CD4-positive, alpha-beta memory T cell (primary cell): ENCODE measurements around the gene GDPGP1. TPM values are rescaled to one million over a fixed set of nuclear protein-coding genes. Genes with fewer than 3 reads are reported as not detected.
A peak's percentile ranks its signal among the peaks of the same experiment; 100 is the strongest.

Source experiments
- CTCF ChIA-PET: fragments of 350-600 bp; sonication (Branson Sonifier 250); formaldehyde crosslinking; loops from one replicate; lab custom pipeline; 2021; ENCODE audit warnings: inconsistent platforms; ENCODE audit not compliant: partially characterized antibody; lab: Charles Lee
- POLR2A ChIA-PET: fragments of 350-600 bp; sonication (Branson Sonifier 250); formaldehyde crosslinking; loops from one replicate; lab custom pipeline; 2021; ENCODE audit not compliant: partially characterized antibody; lab: Charles Lee
- DNase-seq, 5 donors: peaks; one replicate each; pipeline versions ENCODE4 v3.0.0 to v3.0.0-alpha.2; 2020 to 2022; ENCODE audit warnings: mixed read lengths in 1 of 5
- H3K27ac ChIP-seq: one replicate; pipeline ENCODE4 v1.7.0; 2013; ENCODE audit warnings: low read depth, low read length
- H3K27me3 ChIP-seq: 2 replicates; pipeline ENCODE4 v1.7.0; 2013; ENCODE audit warnings: mild to moderate bottlenecking, low read length, moderate library complexity; ENCODE audit not compliant: insufficient read depth
- H3K36me3 ChIP-seq: 2 replicates; pipeline ENCODE4 v1.7.0; 2013; ENCODE audit warnings: mild to moderate bottlenecking, low read length, moderate library complexity; ENCODE audit not compliant: insufficient read depth
- H3K4me1 ChIP-seq: 2 replicates; pipeline ENCODE4 v1.7.0; 2013; ENCODE audit warnings: mild to moderate bottlenecking, low read length, moderate library complexity; ENCODE audit not compliant: insufficient read depth
- H3K4me3 ChIP-seq, 2 donors: one replicate each; pipeline ENCODE4 v1.7.0; 2013; ENCODE audit warnings: low read length in 2 of 2, mild to moderate bottlenecking in 1 of 2
- H3K9me3 ChIP-seq, 2 donors: one replicate each; pipeline ENCODE4 v1.7.0; 2013; ENCODE audit warnings: low read length in 2 of 2, control low read depth in 1 of 2; ENCODE audit not compliant: control insufficient read depth in 1 of 2
- H3K27ac Mint-ChIP-seq, 7 donors: one replicate each; pipeline ENCODE4 v1.8.0; 2020 to 2021; ENCODE audit warnings: mixed read lengths in 7 of 7, mild to moderate bottlenecking in 6 of 7, inconsistent platforms in 3 of 7, moderate library complexity in 3 of 7
- H3K27me3 Mint-ChIP-seq, 2 donors: one replicate each; pipeline ENCODE4 v1.8.0; 2020 to 2021; ENCODE audit warnings: mixed read lengths in 2 of 2
- H3K36me3 Mint-ChIP-seq, 2 donors: one replicate each; pipeline ENCODE4 v1.8.0; 2020 to 2021; ENCODE audit warnings: mixed read lengths in 2 of 2, inconsistent platforms in 1 of 2, mild to moderate bottlenecking in 1 of 2
- H3K4me1 Mint-ChIP-seq, 4 donors: one replicate each; pipeline ENCODE4 v1.8.0; 2020 to 2021; ENCODE audit warnings: mixed read lengths in 4 of 4, mild to moderate bottlenecking in 1 of 4
- H3K4me3 Mint-ChIP-seq, 8 donors: one replicate each; pipeline ENCODE4 v1.8.0; 2020 to 2021; ENCODE audit warnings: mixed read lengths in 8 of 8, mild to moderate bottlenecking in 7 of 8, moderate library complexity in 6 of 8, inconsistent platforms in 3 of 8
- H3K9me3 Mint-ChIP-seq, 8 donors: one replicate each; pipeline ENCODE4 v1.8.0; 2020 to 2021; ENCODE audit warnings: mixed read lengths in 8 of 8, mild to moderate bottlenecking in 5 of 8, inconsistent platforms in 3 of 8, moderate library complexity in 1 of 8
- intact Hi-C: fragments of 100-400 bp; cut with micrococcal nuclease; formaldehyde crosslinking; loops from one replicate; pipeline ENCODE4 v1.15.1; 2023
- polyA plus RNA-seq, 2 donors: library from polyadenylated mRNA; unstranded; fragments of 300-500 nt; fragmentation: Illumina TruSeq; gene quantifications; one replicate each; pipeline ENCODE4 v1.2.3, GENCODE V29; 2021
- total RNA-seq, 2 experiments: library from RNA; stranded (reverse); gene quantifications; one replicate each; pipeline ENCODE4 v1.2.3, GENCODE V29; 2021

Gene GDPGP1
- total and polyA plus RNA-seq, 4 experiments from 2014 or later: 0.58 to 15.0 (median 6.0) TPM

DNA sequence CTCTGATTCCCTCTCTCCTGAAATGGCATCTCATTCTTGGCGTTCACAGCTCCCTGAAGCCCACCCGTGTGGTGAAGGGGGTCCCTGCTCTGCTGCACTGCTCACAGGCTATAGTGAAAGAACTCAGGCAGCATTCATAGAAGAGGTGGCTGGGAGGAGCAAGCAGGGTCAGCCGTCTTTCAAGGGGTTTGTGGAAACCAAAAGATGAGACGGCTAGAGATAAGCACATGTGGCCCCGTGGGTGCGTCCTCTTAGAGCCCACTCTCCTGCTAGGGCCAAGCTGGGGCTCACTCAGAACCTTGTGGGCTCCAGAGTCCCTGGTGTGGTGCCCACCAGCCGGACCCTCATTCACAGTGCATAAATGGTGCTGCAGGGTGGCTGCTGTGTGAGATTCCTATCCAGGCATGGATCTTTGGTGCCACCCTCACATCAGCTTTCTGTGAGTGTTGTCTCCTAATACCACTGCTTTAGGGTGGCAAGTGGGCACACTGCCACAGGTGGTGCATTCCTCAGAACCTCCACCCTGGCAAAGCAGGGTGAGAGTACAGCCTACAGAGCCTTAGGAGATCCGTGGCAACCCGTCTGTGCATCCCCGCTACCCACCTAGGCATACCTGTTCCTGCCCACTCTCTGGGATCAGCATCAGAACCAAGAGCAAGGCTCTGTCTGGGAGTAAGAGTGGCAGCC, 44.1 kb upstream of the GDPGP1 start:
- no peak for DNase-seq
- intact Hi-C loops: no loop called here
- Mint-ChIP-seq H3K9me3 (no peaks in the 10 kb centered on the region), H3K27me3 (no peaks in the 10 kb centered on the region), H3K4me1 (peaks cover 15 to 33% (median 21%) of the 10 kb centered on the region in 4 donors), H3K27ac (peak overlapping the region in 3 of 7 donors; percentile 30 to 57 (median 35)), H3K36me3 (no peaks in the 10 kb centered on the region), H3K4me3 (no peak overlapping the region)
- Histone ChIP-seq H3K27ac (no peak overlapping the region), H3K4me1 (peaks cover 21% of the 10 kb centered on the region), H3K9me3 (no peaks in the 10 kb centered on the region), H3K4me3 (no peak overlapping the region), H3K27me3 (no peaks in the 10 kb centered on the region), H3K36me3 (no peaks in the 10 kb centered on the region)
- POLR2A ChIA-PET: interaction anchor here (4.9 kb wide), 1 partner anchor 11 kb away, joined by 45 read pairs; the partner anchor contains the start of gene SEMA4B
- CTCF ChIA-PET: interaction anchor here (1.3 kb wide), 1 partner anchor 19 kb away, joined by 3 read pairs; no protein-coding TSS in a partner anchor

DNA sequence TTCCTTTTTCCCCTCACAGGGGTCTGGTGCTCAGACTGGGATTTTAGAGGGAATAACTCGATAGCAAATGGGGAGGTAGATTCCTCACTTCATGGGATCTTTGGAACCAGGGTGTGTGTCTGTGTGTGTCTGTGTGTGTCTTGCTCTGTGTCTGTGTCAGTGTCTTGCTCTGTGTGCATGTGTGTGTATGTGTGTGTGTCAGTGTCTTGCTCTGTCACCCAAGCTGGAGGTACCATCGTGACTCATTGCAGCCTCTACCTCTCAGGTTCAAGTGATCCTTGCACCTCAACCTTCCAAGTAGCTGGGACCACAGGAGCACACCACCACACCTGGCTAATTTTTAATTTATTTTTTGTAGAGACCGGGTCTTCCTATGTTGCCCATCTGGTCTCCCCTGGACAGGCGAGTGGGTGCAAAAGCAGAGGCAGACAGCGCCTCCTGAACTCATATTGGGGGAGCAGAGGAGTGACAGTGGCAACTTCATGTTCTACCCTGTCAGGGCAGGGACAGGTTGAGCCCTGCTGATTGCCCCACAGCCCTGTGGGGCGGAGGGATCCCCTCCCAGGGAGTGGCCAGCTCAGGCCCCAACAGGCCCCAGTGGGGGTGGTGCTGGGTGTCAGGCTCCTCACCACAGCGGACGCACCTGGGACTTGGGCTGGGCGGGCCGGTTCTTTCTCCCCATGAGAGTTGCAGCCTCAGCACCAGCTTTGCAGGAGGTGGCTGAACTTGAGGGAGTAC, 43.2 kb upstream of the GDPGP1 start:
- no peak for DNase-seq
- Mint-ChIP-seq H3K36me3 (no peaks in the 10 kb centered on the region), H3K4me3 (no peak overlapping the region), H3K27me3 (no peaks in the 10 kb centered on the region), H3K4me1 (peaks cover 10 to 27% (median 15%) of the 10 kb centered on the region in 4 donors), H3K9me3 (no peaks in the 10 kb centered on the region), H3K27ac (peak overlapping the region in 2 of 7 donors; percentile 30 to 57)
- Histone ChIP-seq H3K27me3 (no peaks in the 10 kb centered on the region), H3K27ac (no peak overlapping the region), H3K36me3 (no peaks in the 10 kb centered on the region), H3K9me3 (no peaks in the 10 kb centered on the region), H3K4me1 (peaks cover 15% of the 10 kb centered on the region), H3K4me3 (no peak overlapping the region)
- POLR2A ChIA-PET: interaction anchor here (4.9 kb wide), 1 partner anchor 10 kb away, joined by 45 read pairs; the partner anchor contains the start of gene SEMA4B
- CTCF ChIA-PET: interaction anchor here (1.2 to 1.4 kb wide), 2 partner anchors 11 to 97 kb away, joined by 3 to 5 read pairs; no protein-coding TSS in a partner anchor
- intact Hi-C loops: no loop called here

DNA sequence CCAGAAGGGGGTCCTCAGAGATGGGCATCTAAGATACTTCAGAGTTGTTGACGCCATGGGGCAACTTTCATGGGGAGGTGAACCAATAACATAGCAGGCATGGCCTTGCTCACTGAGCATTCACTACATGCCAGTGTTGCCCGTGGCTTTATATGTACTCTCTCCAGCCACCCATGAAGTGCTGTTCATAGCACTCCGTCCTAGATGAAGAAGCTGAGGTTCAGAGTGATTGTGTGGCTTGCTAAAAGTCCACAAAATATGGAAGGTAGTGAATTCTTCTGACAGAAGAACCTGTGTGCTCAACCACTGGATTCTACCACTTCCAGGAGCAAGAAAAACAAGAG, 42.7 kb upstream of the GDPGP1 start:
- no peaks in the 10 kb centered on the region for H3K36me3 Mint-ChIP-seq

DNA sequence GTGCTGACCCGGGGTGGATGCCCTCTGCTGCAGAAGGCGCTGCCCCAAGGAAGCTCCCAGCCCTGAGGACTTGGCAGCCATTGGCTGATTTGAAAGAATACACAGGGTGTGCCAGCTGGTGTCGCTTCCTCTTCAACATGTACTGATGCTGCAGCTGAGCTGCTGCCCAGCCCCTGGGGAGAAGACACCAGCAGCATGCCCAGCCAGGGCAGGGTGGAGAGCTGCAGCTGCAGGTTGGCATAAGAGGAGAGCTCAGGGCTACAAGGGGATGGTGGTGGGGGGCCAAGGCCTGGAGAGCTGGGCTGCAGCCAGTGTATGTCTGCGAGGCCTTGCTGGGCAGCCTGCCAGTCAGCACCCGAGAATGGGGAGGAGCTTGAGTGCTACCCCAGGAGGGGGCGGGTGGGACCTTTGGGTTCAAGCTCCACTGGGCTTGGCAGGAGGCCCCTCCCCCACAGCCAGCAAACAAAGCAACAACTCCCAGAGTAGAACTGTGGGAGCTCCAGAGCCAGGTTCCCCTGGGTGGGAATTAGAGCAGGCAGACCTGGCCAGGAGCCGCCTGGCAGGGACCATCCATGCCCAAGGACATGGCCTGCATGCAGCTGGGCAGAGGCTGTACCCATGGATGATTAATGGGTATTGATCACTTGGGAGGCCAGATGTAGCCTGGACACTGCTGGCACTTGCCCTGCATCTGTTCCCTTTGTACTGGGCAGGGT, 42.1 kb upstream of the GDPGP1 start:
- CTCF ChIA-PET: interaction anchor here (0.6 to 1.7 kb wide), 9 partner anchors 9 to 733 kb away, joined by 3 to 8 read pairs (median 3); partner anchors contain the start of gene SEMA4B
- no peaks in the 10 kb centered on the region for H3K27me3 ChIP-seq
- intact Hi-C loops: no loop called here

More for the DNA sequence above, 42.7 kb upstream of the GDPGP1 start:
- H3K4me1 ChIP-seq: peaks cover 13% of the 10 kb centered on the region
- peaks cover 10 to 27% (median 15%) of the 10 kb centered on the region in 4 donors for H3K4me1 Mint-ChIP-seq
- ChIA-PET POLR2A (interaction anchor here (0.8 to 4.9 kb wide), 3 partner anchors 10 to 40 kb away, joined by 5 to 45 read pairs (median 5); partner anchors contain the start of gene SEMA4B), CTCF (interaction anchor here (0.9 to 1.7 kb wide), 6 partner anchors 10 to 110 kb away, joined by 3 to 8 read pairs (median 4); partner anchors contain the start of gene SEMA4B)
- H3K27me3 Mint-ChIP-seq: no peaks in the 10 kb centered on the region
- no peaks in the 10 kb centered on the region for H3K9me3 Mint-ChIP-seq
- no peaks in the 10 kb centered on the region for H3K27me3 ChIP-seq
- DNase-seq: no peak
- no peak overlapping the region for H3K4me3 ChIP-seq
- H3K4me3 Mint-ChIP-seq: peak overlapping the region in 6 of 8 donors; percentile 36 to 78 (median 60)
- H3K36me3 ChIP-seq: no peaks in the 10 kb centered on the region
- intact Hi-C loops: no loop called here
- no peak overlapping the region for H3K27ac ChIP-seq
- peak overlapping the region in 4 of 7 donors; percentile 62 to 88 (median 84) for H3K27ac Mint-ChIP-seq
- H3K9me3 ChIP-seq: no peaks in the 10 kb centered on the region

DNA sequence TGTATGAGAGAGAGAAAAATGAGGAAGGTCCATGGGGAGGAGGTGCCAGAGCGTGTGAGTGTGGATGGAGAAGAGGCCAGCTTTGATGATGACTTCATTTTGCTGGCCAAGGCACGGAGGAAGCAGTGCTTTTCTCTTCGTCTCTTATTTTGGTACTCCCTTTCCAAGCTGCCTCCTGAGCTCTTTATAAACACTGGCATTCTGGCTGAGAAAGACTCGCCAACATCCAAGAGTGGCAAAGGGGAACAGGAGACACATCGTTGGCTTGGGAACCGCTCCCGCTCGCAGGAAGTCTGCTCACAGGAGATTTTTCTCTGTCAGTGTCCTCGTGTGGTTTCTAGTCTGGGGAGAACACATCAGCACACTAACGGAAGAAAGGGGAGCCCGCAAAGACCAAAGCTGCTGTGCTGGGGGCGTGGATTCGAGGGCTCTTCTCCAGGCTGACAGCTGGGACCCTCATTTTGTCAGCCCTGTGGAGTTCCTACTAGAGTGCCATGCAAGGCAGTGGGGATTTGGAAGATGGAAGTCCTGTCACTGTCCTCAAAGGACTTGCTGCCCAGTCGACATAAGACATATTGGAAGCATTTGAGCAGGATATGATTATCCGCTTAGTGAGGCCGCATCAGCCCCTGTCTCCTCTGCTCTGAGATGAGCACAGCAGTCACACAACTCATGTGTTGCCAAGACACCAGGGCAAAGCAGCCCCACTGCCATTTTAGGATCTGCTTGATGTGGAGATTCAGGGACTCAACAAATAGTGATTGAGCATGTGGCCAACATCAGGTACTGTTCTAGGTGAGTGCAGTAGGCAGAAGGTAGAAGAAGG, 40.8 kb upstream of the GDPGP1 start:
- H3K36me3 Mint-ChIP-seq: no peaks in the 10 kb centered on the region
- intact Hi-C loops: no loop called here
- Histone ChIP-seq H3K4me3 (no peak overlapping the region), H3K9me3 (no peaks in the 10 kb centered on the region), H3K36me3 (no peaks in the 10 kb centered on the region), H3K4me1 (peaks cover 13% of the 10 kb centered on the region), H3K27me3 (no peaks in the 10 kb centered on the region), H3K27ac (no peak overlapping the region)
- H3K27ac Mint-ChIP-seq: peak overlapping the region in 3 of 7 donors; percentile 48 to 79 (median 58)
- CTCF ChIA-PET: interaction anchor here (1.1 to 1.9 kb wide), 4 partner anchors 8 to 731 kb away, joined by 3 to 8 read pairs (median 5); partner anchors contain the start of gene SEMA4B
- peak overlapping the region in 1 of 8 donors; percentile 10 for H3K4me3 Mint-ChIP-seq
- H3K27me3 Mint-ChIP-seq: no peaks in the 10 kb centered on the region
- no peaks in the 10 kb centered on the region for H3K9me3 Mint-ChIP-seq
- POLR2A ChIA-PET: interaction anchor here (1.5 to 4.9 kb wide), 2 partner anchors 8 to 38 kb away, joined by 5 to 45 read pairs; partner anchors contain the start of gene SEMA4B
- H3K4me1 Mint-ChIP-seq: peaks cover 10 to 27% (median 12%) of the 10 kb centered on the region in 4 donors
- DNase-seq: no peak

More for the DNA sequence above, 42.1 kb upstream of the GDPGP1 start:
- H3K36me3 ChIP-seq: no peaks in the 10 kb centered on the region
- H3K27ac ChIP-seq: peak overlapping the region; percentile 23
- H3K9me3 ChIP-seq: no peaks in the 10 kb centered on the region
- H3K4me1 ChIP-seq: peaks cover 13% of the 10 kb centered on the region
- DNase-seq: peak in 4 of 5 donors; percentile 24 to 35 (median 30)
- peak overlapping the region in 1 of 2 donors; percentile 14 for H3K4me3 ChIP-seq
- H3K4me1 Mint-ChIP-seq: peaks cover 10 to 27% (median 15%) of the 10 kb centered on the region in 4 donors
- POLR2A ChIA-PET: interaction anchor here (0.8 to 4.9 kb wide), 3 partner anchors 9 to 39 kb away, joined by 5 to 45 read pairs (median 5); partner anchors contain the start of gene SEMA4B
- H3K36me3 Mint-ChIP-seq: no peaks in the 10 kb centered on the region
- H3K4me3 Mint-ChIP-seq: peak overlapping the region in 7 of 8 donors; percentile 39 to 84 (median 74)
- H3K27ac Mint-ChIP-seq: peak overlapping the region in 6 of 7 donors; percentile 62 to 92 (median 85)
- H3K9me3 Mint-ChIP-seq: no peaks in the 10 kb centered on the region
- H3K27me3 Mint-ChIP-seq: no peaks in the 10 kb centered on the region

DNA sequence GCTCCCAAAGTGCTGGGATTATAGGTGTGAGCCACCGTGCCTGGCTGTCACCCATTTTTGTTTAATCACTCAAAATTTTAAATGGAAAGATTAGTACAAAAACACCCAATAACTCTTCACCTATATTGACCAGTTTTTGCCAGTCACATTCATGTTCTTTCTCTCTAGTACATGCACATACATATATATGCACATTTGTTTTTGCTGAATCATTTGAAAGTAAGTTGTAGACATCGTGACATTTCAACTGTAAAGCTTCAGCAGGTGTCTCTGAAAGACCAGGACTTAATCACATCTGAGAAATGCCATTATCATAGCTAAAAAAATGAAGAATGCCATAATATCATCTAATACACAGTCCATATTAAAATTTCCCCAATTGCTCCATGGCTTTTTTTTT, 39.4 kb upstream of the GDPGP1 start:
- CTCF ChIA-PET: interaction anchor here (1.5 to 1.9 kb wide), 2 partner anchors 9 to 48 kb away, joined by 4 read pairs; no protein-coding TSS in a partner anchor
- no peak for DNase-seq
- H3K27ac ChIP-seq: no peak overlapping the region
- H3K4me1 Mint-ChIP-seq: peaks cover 16 to 32% (median 17%) of the 10 kb centered on the region in 4 donors
- no peaks in the 10 kb centered on the region for H3K9me3 Mint-ChIP-seq
- intact Hi-C loops: no loop called here
- H3K27ac Mint-ChIP-seq: peak overlapping the region in 2 of 7 donors; percentile 5 to 39
- H3K27me3 ChIP-seq: no peaks in the 10 kb centered on the region
- no peaks in the 10 kb centered on the region for H3K36me3 Mint-ChIP-seq
- no peak overlapping the region for H3K4me3 Mint-ChIP-seq
- peaks cover 13% of the 10 kb centered on the region for H3K4me1 ChIP-seq
- H3K9me3 ChIP-seq: no peaks in the 10 kb centered on the region
- H3K4me3 ChIP-seq: no peak overlapping the region
- H3K36me3 ChIP-seq: no peaks in the 10 kb centered on the region
- POLR2A ChIA-PET: interaction anchor here (1.2 kb wide), 1 partner anchor 11 kb away, joined by 3 read pairs; no protein-coding TSS in a partner anchor
- H3K27me3 Mint-ChIP-seq: no peaks in the 10 kb centered on the region
